ENCODE data around the gene PRR19.

Gene PRR19

GRCh38 chr19:42356686-42357085 is 54.8 kb downstream of the PRR19 start:
- no peak overlapping the region for H3K27ac ChIP-seq (ENCODE audit: low read depth, low read length)
- peaks cover 0 to 83% (median 61%) of the 10 kb centered on the region in 5 donors for H3K36me3 ChIP-seq (ENCODE audit: control insufficient read depth in 5 of 5, insufficient read depth in 5 of 5, low read length in 5 of 5)
- H3K4me1 ChIP-seq (ENCODE audit: control insufficient read depth in 5 of 5, insufficient read depth in 5 of 5, low read length in 5 of 5): peaks cover 0 to 12% (median 0%) of the 10 kb centered on the region in 5 donors
- H3K27me3 ChIP-seq (ENCODE audit: control insufficient read depth in 5 of 5, insufficient read depth in 4 of 5, low read length in 5 of 5): no peaks in the 10 kb centered on the region
- no peak overlapping the region for H3K4me3 ChIP-seq (ENCODE audit: low read depth in 1 of 5, low read length in 5 of 5)
- no peaks in the 10 kb centered on the region for H3K9me3 ChIP-seq (ENCODE audit: control insufficient read depth in 5 of 5, low read length in 5 of 5)
- no peak overlapping the region for H3K9ac ChIP-seq (ENCODE audit: low read length in 5 of 5)

- no peak overlapping the region for H3K27ac ChIP-seq (ENCODE audit: low read depth, low read length)
- no peak overlapping the region for H3K4me3 ChIP-seq (ENCODE audit: low read depth in 1 of 5, low read length in 5 of 5)
- peaks cover 0 to 84% (median 62%) of the 10 kb centered on the region in 5 donors for H3K36me3 ChIP-seq (ENCODE audit: control insufficient read depth in 5 of 5, insufficient read depth in 5 of 5, low read length in 5 of 5)
- H3K9ac ChIP-seq (ENCODE audit: low read length in 5 of 5): no peak overlapping the region
- H3K4me1 ChIP-seq (ENCODE audit: control insufficient read depth in 5 of 5, insufficient read depth in 5 of 5, low read length in 5 of 5): peaks cover 0 to 13% (median 0%) of the 10 kb centered on the region in 5 donors
- no peaks in the 10 kb centered on the region for H3K9me3 ChIP-seq (ENCODE audit: control insufficient read depth in 5 of 5, low read length in 5 of 5)
- no peaks in the 10 kb centered on the region for H3K27me3 ChIP-seq (ENCODE audit: control insufficient read depth in 5 of 5, insufficient read depth in 4 of 5, low read length in 5 of 5)
Measured at GRCh38 chr19:42357290-42357689, 55.4 kb downstream of the PRR19 start.

All from subcutaneous abdominal adipose tissue (tissue), 5 donors.